Ecto neural progenitor cell (in vitro differentiated cells): ENCODE measurements around the gene DGLUCY.
"Not testable (repeated sequence)": the region's sequence is repeated elsewhere in the genome, so short reads cannot be mapped to it uniquely, and the experiment has no call there.

ENCODE experiments used
- DNase-seq: peaks from one replicate; pipeline ENCODE4 v3.0.0-alpha.2; 2018; ENCODE audit warnings: low spot score

DGLUCY gene

DNA sequence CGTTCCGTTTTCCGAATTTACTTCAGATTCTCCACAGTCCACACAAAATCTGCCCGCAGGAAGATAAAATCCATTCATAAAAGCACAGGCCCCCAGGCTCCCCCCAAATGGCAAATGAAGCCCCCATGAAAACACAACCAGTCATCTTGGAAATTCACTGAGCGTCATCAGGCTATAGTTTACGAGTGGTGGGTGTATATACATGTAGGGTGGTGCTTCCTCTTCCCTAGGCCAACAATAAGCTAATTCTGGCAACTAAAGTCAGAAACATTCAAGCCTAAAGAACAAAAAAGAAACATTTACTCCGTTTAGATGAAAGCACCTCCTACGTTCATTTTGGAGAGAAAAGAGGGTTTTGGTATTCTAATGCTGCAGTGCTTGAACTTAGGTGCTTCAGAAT is 124.8 kb downstream of the DGLUCY start:
- DNase-seq = no peak

DNA sequence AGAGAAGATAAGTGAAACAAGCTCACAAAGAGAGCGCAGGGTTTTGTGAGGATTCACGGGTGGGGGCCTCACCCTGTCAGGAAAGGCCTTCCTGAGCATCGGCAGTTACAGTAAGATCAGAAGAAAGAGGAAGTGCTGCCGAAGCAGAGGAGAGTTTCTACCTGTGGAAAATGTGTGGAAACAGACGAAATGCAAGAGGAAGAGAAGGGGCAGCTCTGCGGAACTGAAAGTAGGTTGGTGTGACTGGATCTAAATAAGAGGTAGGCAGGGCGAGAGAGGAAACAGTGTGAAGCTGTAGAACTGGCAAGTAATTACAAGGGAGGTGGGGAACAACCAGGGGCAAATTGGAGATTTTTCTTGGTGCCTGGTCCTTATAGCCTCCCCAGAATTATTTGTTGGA is 128.0 kb downstream of the DGLUCY start:
- DNase-seq = no peak

DNA sequence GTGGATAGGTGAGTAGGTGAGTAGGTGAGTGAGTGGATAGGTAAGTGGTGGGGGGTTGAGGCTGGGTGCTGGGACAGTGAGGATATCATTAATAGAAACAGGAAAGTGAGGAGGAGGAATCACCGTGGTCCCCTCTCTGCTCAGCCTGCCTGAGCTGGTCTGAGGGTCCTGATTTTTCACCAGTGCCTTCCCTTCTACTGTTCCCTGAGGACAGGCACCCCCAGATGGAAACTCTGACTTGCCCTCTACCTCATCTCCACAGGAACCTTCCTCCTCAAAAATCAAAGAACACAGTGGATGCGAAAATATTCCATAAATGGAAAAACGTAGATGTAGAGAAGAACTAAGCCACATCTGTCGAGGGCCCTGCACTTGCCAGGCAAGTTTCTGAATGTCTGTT is 128.8 kb downstream of the DGLUCY start:
- no peak for DNase-seq

DNA sequence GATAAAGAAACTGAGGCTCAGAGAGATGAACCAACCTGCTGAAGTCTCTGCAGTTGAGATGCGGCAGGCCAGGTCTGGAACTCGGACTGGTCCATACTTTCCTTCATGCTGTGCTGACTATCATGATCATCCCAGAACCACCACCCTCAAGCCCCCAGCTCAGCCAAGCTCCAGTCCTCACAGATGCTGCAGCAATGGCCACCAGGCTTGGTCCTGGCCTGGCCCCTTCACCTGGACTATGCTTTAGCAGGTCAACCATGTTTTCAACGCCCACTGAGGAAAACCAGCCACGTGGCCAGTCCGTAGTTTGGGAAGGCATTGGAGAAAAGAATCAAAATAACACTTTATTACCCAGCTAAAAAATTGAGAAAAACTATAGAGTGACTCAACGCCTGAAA is 129.2 kb downstream of the DGLUCY start:
- no peak for DNase-seq

DNA sequence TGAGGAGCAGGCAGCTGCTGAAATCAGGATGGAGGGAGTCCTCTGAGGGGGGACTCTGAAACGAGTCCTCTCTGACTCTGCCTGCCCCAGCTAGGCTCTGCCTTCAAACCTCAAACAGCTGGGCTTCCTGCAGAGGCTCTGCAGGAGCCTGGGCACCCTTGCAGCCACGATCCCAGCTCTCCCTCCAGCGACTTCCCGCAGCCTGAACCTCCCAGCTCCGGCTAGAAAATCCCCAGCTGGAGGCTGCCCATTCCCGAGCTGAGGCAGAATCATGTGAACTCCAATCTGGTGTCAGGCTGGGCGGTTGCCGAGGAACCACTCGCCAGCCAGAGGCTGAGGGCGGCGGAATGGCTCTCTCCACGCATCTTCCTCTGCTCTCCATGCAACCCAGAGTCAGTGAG is 130.6 kb downstream of the DGLUCY start, which contains the start of gene GPR68:
TSS of gene GPR68 (minus strand) at position 204 of the 401 bp plus-strand sequence. CDS start 9,654 bp downstream, outside the sequence.
- peak; percentile 73 for DNase-seq

DNA sequence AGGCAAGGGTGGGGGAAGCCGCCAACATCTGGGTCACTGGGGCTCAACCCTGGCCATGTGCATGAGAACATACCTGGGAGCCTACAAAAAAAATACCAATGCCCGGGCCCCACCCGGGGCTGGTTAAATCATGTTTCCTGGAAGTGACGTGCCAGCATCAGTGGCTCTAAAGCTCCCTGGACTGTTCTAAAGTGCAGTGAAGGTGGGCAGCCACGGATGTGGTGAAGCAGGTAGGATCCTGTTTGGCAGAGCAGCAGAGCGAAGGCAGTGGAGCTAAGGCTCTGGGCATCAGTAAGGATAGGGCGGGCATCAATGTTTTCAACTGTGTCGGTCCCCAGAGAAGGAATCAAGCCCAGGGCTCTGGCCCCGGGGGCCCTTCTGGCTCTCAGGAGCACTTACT is 131.2 kb downstream of the DGLUCY start:
- DNase-seq = no peak

DNA sequence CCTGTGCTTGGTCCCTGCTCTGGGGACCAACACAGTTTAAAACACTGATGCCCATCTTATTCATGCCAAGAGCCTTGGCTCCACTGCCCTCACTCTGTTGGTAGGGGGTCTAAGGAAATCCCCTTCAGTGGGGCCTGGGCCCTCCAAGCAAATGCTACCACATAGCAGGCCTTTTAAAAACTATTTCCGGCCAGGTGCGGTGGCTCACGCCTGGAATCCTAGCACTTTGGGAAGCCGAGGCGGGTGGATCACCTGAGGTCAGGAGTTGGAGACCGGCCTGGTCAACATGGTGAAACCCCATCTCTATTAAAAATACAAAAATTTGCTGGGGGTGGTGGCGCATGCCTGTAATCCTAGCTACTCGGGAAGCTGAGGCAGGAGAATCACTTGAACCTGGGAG is 131.7 kb downstream of the DGLUCY start:
- not testable (repeated sequence) for DNase-seq

DNA sequence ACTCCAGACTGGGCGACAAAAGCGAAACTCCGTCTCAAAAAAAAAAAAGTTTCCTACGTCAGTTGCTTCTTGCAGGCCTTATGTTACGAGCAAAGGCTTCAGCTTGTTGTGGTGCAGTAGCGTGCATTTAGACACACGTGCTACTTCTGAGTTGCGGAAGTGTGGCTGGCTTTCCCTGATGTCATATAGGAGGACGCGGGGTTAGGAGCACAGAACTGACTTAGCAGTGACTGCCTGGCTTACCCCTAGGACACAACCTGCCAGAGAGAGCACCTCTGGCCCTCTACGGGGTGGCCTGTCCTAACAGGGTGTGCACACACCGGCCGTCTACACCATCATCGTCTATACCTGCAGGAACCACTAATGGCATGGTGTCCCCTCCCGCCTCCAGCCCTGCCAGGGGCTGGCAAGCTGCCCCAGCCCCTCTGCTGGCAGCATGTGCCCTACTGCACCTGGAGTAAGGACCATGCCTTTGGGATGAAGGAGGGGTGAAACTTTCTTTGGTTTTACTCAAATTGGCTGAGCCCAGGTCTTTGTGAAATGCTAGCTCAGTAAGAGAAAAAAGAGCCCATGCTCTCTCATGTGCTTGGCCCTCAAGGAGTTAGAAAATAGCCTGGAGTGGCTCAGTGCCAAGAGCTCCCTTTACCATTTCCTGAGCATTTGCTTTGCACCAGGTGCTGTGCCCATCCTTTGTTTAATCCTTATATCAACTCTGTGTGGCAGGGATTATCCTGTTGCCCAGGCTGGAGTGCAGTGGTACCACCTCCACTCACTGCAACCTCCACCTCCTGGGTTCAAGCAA is 132.4 kb downstream of the DGLUCY start:
- no peak for DNase-seq

DNA sequence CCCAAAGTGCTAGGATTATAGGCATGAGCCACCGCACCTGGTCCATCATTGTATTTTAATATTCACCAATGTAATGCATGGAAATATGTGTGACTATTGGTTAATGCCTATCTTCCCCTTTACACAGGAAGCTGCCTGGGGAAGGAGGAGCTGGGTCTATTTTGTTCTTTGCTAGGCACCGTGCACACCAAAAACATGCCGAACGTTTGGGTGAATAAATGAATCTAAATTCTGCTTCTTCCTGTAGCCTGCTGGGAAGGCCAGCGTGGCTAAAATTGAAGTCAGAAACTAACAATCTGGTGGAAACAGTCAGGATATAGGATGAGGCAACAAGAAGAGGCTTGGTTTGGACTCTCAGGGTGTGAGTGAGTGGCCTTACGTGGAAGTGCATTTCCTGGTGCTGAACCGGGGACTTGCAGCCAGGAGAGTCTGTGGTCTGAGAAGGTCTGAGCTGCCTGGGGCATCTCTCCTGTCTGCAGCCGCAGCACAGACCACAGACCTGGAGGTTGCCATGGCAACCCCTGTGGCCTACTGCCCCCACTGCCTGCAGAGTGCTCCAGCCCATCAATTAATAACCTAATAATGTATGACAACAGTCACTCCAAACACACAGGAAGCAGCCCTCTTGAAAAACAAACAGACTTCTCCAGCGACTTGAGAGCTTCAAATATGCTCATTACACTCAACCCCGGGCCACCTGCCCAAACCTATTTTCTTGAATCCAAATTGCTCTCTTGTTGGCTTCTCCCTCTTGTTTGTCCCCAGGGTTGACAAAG is 136.2 kb downstream of the DGLUCY start:
- DNase-seq = peak; percentile 67

DNA sequence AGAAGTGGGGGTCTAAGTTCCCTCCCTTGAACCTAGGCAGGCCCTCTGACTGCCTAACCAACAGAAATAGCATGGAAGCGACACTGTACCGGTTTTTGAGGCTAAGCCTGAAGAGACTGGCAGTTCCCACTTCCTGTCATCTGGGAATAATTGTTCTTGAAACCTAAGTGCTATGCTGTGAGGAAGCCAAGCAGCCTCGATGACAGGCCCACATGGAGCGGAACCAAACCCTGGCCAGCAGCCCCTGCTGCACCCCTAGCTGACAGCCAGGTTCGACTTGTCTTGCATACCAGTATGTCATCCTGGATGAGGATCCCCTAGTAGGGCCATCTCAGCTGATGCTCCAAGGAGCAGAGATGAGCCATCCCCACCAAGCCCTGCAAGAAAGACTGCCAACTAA is 137.0 kb downstream of the DGLUCY start:
- DNase-seq = no peak

DNA sequence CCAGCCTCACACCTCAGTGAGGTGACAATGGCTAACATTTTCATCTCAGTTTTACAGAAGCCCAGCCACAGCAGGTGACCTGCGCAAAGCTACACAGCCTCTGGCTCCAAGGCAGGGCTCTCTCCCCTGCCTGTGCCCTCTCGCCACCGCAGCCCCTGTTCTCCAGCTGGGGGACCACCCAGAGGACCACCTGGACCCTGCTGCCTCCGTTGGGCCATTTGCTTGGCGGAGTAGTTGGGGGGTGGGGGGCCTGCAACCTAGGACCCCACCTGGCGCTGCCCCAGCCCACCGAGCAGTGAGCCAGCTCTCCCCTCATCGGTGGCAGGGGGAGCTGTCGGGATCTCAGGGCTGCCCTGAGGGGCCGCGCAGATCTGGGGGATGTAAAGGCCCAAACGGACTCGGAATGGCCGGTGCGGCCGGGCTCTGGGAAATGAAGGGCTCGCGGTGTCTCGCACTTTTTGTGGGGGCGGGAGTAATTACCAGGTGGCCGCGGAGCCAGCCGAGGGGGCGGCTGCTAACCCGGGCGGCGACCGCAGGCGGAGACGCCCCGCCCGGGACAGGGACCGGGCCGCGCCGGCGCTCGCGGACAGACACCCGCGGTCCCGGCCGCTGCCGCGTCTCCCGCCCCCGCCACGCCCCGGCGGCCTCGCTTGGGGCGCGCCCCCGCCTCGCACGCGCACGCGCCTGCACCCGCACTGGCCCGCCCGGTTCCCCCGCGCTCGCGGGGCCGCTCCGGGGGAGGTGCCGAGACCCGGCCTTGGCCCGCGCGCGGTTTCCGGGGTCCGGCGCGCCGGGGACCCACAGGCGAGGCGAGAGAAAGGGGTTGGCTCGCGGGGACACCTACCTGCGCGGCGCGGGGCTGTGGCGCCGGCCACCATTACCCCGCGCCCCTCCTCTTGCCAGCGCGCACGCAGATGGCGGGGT is 139.3 kb downstream of the DGLUCY start:
- DNase-seq = peak; percentile 72

DNA sequence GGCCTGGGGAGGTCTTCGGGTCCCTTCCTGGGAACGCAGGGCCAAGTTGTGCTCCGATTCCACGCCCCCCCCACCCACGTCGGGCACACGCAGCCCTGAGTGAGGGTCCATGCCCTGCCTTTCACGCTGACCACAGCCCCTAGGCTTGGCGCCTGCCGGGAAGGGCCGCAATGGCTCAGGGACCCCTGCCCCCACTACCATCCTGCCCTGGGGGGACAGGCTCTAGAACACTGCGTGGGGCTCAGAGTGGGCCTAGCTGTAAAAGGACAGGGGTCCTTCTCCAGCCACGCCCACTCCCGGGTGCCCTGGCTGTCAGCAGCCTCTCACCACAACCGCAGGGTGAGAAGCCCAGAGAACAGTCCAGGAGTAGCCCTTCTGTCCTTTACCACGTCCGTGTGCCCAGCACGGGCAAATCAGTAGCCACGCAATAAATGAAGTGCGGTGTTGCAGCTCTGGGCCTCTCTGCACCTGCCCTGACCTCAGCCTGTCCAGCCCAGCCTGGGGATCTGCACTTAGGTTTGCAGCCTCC is 140.0 kb downstream of the DGLUCY start:
- DNase-seq = no peak

DNA sequence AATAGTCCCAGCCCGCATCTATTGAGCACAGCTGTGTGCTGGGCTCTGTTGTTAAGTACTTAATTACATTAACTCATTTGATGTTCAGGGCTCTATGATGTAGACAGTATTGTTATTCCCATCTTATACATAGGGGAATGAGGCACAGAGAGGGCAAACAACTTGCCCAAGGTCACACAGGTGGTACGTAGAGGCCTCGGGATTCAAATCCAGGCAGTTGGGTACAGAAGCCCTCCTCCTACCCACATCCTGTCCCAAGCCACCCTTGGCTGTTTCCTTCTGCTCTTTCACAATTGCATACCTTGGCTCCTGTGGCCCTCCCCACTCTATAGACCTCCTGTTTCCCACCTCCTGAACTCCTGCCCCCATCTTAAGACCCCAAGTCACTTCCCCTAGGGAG is 140.6 kb downstream of the DGLUCY start:
- no peak for DNase-seq

DNA sequence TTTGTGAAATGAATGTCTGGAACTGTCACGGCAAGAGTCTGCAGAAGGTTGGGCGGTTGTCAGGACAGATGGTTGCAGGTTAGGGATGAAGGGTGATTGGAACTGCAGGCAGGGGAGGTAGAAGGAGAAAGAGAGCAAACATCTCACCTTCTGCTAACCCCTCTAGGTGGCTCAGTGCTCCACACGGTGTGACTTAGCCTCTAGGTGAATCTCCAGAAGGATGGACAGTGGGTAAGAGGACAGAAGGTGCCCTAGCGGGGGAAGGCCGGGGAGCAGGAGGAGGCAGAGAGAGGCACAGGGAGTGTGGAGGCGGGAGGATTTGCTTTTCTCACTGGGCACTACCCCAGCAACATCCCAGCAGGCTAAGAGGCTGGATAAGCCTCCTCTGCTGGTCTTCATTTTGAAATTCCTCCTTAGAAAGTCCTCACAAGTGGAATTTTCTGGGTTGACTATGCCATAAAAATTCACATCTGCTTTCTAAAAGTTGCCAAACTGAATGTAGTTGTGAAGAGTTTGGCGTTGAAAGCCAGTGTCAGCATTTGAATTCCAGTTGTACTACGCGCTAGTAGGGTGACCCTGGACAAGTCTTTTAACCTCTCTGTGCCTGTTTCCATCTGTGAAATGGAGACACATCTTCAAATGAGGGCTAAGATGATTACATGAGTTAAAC is 141.3 kb downstream of the DGLUCY start:
- no peak for DNase-seq

DNA sequence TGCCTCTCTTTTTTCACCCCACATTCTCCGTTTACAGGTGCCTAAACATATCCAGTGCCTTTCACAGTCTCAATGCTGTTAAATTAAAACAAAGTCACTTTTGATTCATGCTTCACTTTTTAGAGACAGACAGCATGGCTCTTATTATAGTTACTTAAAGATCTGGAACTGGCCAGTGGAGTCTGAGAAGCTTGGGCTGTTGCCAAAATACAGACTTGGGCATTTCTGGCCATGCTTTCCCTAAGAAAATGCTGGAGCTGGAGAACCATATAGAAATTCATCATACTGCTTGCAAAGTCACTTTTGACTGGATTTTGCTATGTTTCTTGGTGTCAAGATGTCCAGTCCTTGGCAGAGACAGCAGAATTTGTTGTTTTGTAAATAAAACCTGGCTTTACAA is 142.8 kb downstream of the DGLUCY start:
- no peak for DNase-seq

DNA sequence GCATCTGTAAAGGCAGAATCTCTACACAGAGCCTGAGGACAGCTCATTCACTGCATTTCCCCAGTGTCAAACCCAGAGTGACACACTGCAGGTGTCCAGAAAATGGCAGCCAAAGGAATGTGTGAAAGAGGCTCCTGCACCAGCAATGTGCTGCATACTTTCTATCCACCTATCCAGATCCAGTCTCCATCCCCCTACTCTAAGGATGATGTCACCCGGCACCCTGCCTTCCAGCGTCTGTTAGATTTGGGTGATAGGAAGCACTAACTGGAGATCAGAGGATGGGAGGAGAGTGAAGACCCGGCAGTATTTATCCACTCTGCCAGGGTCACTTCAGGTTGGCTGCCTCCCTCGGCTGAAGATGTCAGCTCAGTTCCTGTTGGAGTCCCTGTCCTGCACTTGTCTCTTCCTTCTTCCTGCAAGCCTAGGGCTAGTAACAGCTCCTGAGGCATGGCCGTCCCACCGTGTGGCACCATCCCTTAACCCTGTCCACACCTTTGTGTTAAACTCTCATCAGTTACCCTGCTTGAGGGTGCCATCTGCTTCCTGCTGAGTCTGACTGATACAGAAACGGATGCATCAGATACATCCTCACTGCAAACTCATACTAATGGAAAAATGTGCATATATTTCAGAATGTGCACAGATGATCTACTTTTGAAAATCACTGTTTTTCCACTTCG is 143.6 kb downstream of the DGLUCY start:
- no peak for DNase-seq

DNA sequence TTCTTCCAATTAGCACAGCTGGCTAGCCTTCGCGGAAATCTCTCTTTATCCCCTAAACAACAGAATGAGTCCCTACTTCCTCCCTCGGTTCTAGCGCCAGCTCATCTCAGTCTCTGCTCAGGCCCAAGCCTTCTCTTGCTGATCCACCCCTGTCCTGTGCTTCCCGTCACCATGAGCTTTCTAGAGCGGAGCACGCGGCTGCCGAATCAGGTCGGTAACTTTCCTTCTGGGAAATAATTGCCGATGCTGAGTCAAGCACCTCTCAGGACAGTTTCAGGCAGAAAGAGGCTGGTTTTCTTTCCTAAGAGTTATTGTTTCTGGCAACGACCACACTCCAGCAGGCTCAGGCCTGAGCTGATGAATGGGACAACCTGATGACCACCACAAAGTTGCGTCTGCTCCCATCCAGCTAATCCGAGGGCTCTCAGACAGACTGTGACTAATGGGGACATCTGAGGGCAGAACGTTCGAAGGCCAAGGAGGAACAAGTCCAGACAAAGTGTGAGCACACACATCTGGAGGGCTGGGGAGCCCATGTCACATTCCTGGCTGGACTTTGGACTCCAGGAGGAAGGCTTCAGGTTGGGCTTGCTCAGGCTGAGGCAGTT is 144.2 kb downstream of the DGLUCY start:
- no peak for DNase-seq

DNA sequence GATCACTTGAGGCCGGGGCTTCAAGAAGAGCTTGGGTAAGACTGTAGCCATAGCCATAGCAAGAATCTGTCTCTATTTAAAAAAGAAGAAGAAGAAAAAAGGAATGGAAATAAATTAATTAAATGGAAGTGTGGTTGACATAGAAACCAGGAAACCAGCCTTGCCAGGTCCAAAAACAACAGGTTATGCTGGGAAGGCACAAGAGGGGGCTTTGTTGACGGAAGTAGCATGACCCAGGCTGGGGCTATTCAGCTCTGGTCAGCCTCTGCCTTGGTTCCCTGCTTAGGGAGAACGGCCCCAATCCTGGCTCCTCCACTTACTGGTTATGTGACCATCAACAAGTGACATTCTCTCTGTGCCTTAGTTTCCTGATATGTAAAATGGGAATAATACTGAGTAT is 145.0 kb downstream of the DGLUCY start:
- DNase-seq = no peak

DNA sequence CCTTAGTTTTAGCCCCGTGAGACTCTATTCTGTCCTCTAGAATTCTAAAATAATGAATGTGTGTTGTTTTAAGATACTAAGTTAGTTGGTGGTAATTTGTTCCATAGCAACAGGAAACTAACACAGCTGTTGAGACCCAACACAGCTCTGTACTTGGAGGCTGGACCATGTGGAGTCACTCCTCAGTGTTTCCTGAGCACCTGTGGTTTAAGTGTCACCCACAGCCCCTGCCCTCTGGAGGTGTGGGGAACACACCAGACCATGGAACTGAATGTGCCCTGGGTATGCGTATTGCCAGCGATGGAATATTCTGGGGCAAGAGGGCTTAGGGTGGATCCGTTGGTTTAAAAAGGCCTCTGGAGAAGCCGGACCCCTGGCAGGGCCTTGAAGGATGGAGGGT is 147.2 kb downstream of the DGLUCY start:
- no peak for DNase-seq

DNA sequence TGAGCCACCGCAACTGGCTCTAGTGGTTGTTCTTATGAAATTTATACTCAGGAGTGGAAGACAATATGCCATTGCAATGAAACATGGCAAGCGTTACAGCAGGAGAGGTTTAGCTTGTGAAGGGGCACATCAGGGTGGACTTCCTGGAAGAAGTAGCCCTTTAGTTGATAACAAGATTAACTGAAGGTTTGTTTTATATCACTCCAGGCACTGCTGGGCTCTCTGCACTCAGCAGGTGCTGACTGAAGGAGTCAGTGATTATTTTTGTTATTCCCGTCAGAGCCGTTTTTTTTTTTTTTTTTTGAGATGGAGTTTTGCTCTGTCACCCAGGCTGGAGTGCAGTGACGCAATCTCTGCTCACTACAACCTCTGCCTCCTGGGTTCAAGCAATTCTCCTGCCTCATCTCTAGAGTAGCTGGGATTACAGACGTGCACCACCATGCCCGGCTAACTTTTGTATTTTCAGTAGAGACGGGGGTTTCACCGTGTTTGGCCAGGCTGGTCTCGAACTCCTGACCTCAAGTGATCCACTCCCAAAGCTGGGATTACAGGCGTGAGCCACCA is 148.2 kb downstream of the DGLUCY start:
- no peak for DNase-seq
